ENCODE results near the gene SPAG17.

The SPAG17 gene

DNA sequence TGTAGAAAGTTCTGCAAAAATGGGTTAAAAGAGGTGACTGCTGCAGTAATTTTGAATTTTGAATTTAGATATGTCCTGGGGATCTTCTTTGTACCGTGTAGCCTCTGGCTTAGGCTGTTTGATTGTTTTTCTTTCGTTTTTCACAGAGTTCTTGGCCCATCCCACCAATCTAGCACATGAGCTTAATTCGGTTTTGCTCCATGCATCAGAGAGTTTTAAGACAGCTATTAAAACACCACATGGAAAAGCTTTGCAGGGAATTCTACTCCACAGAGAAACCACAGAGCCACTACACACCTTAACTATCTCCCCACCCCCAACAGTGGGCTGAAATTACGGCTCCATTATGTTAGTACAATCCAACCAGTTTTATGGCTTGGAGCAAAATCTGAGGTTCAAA lies 25.5 kb downstream of the SPAG17 start:
- no peak for DNase-seq

DNA sequence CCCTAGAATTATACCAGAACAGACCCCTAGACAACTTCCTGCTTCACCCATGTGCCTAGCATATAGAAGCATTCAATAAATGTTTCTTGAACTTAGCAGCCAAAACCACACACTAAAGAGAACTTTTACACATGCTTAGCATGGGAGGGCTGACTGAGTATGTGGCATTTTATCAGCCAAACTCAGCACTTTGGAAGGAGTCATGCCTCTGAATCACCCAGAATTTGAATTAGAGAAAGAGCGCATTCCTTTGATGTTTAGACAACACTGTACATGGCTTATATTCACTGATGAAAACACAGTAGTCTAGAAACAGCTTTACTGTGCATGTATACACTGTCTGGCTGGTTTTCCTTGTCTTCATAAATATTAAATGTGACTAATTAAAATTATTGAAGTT lies 26.1 kb downstream of the SPAG17 start:
- DNase-seq: no peak

- no peak for DNase-seq
These were observed 27.5 kb downstream of the SPAG17 start for GRCh38 chr1:118157506-118157905.

DNA sequence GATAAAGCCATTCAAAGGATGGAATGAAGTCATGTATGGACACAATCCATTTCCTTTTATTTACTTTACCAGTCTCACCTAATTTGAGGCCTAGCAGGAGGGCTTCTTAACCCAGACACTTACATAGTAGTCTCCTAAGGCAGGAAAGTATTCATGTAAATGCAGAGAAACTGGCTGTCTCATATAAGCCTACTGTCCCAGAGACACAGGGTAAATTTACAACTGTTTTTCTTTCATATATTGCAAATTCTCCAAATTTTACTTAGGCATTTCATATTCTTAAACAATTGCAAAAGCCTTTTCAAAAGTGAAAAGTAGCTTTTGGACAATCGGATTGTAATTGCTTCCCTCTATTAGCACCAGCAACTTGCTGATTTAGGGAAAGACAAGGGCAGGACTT lies 29.9 kb downstream of the SPAG17 start:
- DNase-seq: no peak

DNA sequence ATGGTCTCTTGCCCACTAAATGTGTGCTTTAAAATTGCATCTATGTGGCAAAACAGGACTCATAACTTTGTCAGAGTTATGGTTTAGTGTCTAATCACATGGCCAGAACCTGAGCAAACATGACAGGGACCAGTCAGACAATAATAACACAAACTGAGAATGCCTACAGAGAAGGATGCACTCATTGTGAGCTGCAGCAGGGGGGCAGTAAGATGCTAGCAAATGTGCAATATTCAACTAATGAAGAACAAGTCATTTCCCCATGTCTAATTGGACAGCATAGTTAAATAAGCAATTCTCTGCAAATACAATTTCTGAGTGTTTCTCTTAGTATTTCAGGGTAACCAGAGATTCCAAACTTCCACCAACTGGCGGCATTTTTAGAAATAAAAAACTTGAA lies 30.8 kb downstream of the SPAG17 start:
- DNase-seq: no peak

GRCh38 chr1:118151312-118151937 lies 33.6 kb downstream of the SPAG17 start:
- peak; percentile 6 for DNase-seq

DNA sequence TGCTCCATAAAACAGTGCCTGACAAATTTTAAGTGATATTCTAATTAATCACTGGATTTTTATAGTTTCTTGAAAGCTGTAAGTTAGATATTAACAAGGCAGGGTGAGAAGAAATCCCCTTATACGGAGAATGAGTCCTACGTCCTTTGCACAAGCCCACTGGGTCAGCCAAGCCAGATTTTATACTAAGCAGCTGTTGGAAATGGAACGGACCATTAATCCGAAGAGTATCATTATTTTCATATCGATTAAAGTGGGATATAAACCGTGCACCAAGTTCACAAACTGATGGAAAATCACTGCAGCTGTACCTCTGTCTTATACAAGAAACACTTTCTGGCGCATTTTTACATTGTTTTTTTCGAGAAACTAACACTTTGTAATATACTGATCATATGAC lies 35.2 kb downstream of the SPAG17 start:
- no peak for DNase-seq

- DNase-seq: no peak
These were observed 37.0 kb downstream of the SPAG17 start for GRCh38 chr1:118148034-118148433.

DNA sequence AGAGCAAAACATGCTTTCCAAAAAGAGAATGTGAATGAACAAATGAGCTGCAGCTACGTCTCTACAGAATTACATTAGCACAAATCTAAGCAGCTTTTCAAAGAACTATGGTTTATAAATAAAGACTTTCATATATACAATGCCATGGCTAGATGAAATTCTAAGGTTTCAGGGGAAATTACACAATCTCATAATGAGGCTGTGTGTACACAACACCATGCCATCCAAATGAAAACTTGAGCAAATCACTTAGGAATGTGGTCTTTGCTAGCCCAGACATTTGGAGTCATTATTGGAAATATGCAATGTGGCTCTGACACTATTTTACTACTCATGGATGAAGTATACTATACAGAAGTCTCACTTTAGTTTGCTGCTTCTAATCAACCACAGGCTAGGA lies 37.5 kb downstream of the SPAG17 start:
- no peak for DNase-seq

DNA sequence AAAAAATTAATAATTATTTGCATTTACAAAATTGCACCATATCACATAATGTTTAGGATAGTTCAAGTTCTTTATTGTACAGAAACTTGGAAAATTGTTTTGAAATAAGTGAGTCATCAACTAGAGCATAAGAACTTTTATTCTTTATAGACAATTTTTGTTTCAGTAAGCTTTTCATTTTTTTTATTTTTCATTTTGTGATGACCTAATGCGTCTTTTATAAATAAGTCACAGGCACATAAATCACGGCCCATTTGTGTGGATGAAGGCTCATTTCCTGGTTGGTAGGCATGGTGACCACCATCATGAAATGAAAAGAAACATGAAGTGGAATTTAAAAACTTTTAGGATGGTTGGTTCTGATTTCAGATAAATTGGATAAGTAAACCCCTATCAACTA lies 39.3 kb downstream of the SPAG17 start:
- no peak for DNase-seq

GRCh38 chr1:118144684-118145083 lies 40.3 kb downstream of the SPAG17 start:
- no peak for DNase-seq

DNA sequence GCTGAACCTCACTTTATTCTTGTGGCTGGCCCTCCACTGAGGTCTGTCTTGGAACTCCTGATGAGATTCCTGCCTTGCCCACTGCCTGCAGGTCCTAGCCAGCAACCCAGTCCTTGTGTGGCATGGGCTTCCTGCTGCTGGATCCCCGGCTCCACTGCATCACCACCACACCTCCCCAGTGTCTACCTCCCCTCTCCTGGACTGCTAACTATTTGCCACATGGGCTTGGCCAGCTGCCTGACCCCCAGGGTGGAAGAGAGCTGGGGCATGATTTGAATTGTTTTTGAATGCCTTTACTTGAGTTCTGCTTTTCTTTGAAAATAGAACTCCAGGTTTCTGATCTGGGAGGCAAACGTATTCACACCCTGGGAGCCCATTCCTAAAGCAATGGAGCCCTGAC lies 41.2 kb downstream of the SPAG17 start:
- no peak for DNase-seq

DNA sequence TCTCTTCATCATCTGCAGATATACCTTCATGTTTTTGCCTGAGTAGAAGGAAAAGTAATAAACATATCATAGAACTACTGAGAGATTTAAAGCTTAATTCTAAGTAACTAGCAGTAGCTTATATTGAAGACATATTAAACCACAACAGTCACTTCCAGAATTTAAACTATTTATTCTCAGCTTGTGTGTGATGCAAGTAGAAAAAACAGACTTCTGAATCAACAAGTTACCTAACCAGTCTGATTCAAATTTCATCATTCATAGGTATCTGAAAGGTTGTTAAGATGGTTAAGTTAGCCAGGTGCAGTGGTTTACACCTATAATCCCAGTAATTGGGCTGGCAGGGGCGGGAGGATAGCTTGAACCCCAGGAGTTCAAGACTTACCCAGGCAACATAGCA lies 41.9 kb downstream of the SPAG17 start:
- no peak for DNase-seq

- DNase-seq: no peak
These were observed 42.5 kb downstream of the SPAG17 start for GRCh38 chr1:118142546-118142945.

- DNase-seq: no peak
These were observed 47.1 kb downstream of the SPAG17 start for GRCh38 chr1:118137900-118138299.

DNA sequence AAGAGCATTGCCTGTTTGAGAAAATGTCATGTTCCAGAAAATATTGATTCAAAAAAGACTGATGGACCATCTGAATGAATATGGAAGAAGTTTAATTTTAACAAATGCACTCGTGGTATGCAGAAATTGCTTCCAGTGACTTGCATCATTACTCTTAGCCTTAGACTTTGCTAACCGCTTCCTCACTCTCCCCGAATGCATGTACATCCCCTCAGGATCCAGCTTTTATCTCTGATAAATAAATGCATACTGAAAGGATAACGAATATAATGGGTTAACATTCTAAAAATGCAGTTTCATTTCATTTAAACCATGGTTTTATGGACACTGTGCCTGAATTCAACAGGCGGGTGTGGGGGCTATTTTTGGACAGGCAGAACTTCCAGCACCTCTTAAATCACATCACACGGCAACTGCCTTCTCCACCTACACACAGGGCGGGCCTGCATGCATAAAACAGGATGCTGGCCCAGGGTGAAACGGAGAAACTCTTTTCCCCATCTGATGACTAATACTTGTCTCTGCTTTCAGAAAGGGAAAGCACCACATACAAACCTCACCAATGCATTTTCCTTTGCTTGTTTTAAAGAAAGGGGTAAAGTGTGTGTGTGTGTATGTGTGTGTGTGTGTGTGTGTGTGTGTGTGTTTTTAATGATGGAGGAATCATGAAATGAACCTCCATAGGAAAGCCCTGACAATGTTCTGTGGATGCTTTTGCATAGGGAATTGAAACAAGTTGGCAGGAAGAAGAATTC lies 48.7 kb downstream of the SPAG17 start:
- peak; percentile 11 for DNase-seq

DNA sequence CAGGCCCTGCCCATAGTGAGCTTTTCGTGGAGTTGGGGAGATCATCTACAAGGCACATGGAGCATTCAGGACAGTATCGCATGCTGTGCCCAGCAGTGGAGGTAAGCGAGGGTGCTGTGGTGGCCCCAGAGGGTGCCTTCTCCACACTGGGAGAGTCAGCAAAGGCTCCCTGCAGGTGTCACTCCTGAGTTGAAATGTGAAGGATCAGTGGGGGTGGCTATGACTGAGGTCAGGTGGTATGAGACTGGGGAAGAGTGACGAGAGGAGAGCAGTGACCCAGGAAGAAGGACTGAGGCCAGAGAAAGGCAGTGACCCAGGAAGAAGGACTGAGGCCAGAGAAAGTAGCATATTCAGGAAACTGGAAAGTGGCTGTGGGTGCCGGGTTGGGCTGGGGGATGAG lies 53.0 kb downstream of the SPAG17 start:
- no peak for DNase-seq

DNA sequence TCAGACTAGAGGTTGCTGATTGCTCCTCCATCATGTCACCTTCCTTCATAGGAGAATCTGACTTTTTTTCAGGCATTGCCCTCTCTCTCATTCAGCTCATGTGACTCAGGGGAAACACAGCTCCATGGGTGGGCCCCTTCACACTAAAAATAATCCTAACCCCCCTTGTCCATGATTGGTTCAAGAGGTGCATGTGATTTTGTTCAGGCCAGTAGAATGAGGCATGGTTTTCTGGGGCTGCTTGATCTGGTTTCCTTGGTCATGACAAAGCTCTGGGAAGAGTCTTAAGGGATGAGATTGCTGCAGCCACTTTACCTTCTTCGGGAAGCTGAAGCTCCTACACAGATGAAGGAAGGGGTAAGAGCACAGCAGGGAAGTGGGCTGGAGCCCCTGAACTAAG lies 56.3 kb downstream of the SPAG17 start:
- DNase-seq: no peak

GRCh38 chr1:118124064-118124463 lies 61.0 kb downstream of the SPAG17 start:
- no peak for DNase-seq

- no peak for DNase-seq
These were observed 61.8 kb downstream of the SPAG17 start for GRCh38 chr1:118123116-118123839.

DNA sequence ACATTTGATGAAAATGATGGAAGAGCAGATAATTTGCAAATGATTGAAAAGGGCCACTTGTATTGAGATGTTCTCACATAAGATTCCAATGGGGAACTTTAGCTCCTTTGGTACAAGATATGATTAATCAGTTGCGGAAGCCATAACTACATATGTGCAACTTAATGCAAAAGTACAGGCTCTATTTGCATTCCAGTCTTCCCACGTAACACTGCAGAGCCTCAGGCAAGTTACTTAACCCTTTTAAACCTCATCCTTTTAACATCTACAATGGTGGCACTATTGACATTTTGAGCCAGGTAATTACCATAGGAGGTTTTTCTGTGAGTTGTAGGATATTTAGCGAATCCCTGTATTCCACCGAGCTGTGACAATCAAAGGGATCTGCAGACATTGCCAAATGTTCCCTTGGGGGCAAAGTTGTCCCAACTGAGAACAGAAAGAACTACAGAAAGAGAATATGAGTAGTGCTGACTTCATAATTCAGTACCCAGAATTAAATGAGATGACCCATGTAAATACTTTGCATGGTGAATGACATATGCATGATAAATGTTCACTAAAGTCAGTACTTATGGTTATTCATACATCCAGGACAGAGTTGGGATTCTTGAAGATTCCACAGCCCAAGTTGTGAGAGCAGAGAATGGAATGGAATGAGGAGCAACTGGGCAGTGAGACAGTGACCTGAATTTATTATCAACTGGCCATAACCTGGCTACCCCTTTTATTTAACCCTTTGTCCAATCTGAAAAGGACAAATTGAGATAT lies 62.6 kb downstream of the SPAG17 start:
- DNase-seq: no peak

- no peak for DNase-seq
These were observed 66.1 kb downstream of the SPAG17 start for GRCh38 chr1:118118873-118119463.

- DNase-seq: no peak
These were observed 66.6 kb downstream of the SPAG17 start for GRCh38 chr1:118118469-118118868.

Measured in stimulated activated CD4-positive, alpha-beta T cell treated with anti-CD3 and anti-CD28 coated beads, Interleukin-12 subunit alpha, Interleukin-12 subunit beta, amount 100 ng/mL, for 4 hours (primary cell).